ENCODE measurements around the gene PPDPF. TPM values are rescaled to one million over a fixed set of nuclear protein-coding genes. Genes with fewer than 3 reads are reported as not detected.
A peak's percentile ranks its signal among the peaks of the same experiment; 100 is the strongest.

The PPDPF gene
- total and polyA plus RNA-seq, 4 donors: 36.9 to 545 (median 474) TPM

DNA sequence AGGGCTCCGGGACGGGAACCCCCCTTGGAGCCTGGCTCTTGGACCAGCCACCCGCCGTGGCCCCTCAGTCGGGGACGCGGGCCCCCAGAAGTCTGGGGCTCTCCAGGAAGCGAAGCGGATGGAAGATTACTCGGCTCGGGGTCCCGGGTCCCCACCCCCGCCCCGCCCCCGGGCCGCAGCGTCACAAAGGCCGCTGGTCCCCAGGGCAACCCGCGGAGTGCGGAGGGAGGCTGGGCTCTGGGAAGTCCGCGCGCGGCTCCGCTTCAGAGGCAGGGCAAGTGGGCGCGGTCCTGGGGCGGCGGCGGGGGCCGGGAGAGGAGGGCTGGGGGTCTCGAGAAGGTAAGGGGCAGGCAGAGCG is 33.3 kb downstream of the PPDPF start, which contains the start of gene FNDC11:
Gene FNDC11 (plus strand): TSS at position 227 of the 358 bp plus-strand sequence. CDS start 1,505 bp downstream, outside the sequence.
- peak within 1 kb of the TSS; percentile 33 for H3K4me3 ChIP-seq
- H3K9me3 ChIP-seq (ENCODE audit: control insufficient read depth in 4 of 4, insufficient read depth in 3 of 4, low read length in 3 of 4): no peaks in the 10 kb centered on the region
- peak within 1 kb of the TSS in 1 of 2 donors; percentile 37 for H3K9ac ChIP-seq (ENCODE audit: insufficient read depth in 1 of 2, low read length in 2 of 2)
- peaks cover 0 to 8% (median 0%) of the 10 kb centered on the region in 4 donors for H3K36me3 ChIP-seq (ENCODE audit: control insufficient read depth in 4 of 4, insufficient read depth in 4 of 4, low read length in 4 of 4)
- no peak for ATAC-seq (ENCODE audit: insufficient read depth, low FRiP score)
- DNase-seq: peak; percentile 62 to 76 (median 68)
- WGBS, 2 donors: 2% methylated on average over 30 to 34 of the region's 34 CpGs
- H3K27ac ChIP-seq (ENCODE audit: low read depth in 1 of 2, low read length in 1 of 2): no peak within 1 kb of the TSS
- peaks cover 0 to 7% (median 7%) of the 10 kb centered on the region in 3 donors for H3K27me3 ChIP-seq (ENCODE audit: control insufficient read depth in 3 of 3, insufficient read depth in 3 of 3, low read length in 2 of 3)
- H3K4me1 ChIP-seq (ENCODE audit: control insufficient read depth in 5 of 5, insufficient read depth in 5 of 5, low read length in 5 of 5): no peaks in the 10 kb centered on the region
- no peak for TF ChIP-seq CTCF (IDR thresholded peaks at IDR 0.05; ENCODE audit: control extremely low read depth, extremely low read depth)

DNA sequence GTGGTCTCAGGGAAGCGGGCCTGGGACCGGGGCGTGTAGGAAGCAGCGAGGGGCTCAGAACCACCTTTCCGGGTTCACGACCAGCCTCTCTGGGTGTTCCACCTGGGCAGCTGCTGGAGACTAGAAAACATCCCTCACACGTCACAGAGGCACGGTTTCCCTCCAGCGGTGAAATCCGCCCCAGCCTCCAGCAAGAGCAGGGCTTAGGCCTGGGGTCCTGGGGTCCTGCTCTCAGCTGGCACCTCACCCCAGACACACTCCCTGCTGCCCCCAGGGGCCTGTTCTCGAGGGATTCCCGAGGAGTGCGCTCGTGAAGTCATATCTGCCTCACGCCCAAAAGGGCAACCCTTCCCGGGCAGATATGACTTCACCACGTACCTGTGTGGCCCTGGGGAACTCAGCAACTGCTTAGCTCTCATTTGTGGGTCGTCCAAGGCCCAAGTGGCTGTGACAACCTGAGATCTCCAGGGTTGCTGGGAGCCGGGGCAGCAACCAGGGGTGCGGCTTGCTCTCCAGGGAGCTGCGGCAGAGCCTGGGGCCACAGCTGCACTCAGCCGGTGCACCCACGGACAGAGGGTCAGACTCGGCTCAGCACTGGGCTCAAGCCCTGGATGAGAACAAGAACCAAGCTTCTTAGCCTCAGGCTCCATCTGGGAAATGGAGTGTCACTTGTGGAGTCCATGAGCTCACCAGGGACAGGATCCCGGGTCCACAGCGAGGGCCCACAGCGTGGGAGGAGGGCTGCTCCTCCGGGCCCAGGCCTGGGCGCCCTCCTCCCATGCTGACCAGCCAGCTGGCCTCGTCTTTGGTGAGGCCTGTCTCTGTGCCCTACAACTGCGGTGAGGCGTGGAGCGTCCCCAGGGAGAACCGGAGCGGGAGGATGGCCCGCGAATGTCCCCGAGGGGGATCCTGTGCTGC is 34.1 kb downstream of the PPDPF start:
- no peak for ATAC-seq (ENCODE audit: insufficient read depth, low FRiP score)
- 74 to 78% methylated on average over 37 to 38 of the region's 38 CpGs for WGBS, 2 donors
- no peak overlapping the region for H3K4me3 ChIP-seq

DNA sequence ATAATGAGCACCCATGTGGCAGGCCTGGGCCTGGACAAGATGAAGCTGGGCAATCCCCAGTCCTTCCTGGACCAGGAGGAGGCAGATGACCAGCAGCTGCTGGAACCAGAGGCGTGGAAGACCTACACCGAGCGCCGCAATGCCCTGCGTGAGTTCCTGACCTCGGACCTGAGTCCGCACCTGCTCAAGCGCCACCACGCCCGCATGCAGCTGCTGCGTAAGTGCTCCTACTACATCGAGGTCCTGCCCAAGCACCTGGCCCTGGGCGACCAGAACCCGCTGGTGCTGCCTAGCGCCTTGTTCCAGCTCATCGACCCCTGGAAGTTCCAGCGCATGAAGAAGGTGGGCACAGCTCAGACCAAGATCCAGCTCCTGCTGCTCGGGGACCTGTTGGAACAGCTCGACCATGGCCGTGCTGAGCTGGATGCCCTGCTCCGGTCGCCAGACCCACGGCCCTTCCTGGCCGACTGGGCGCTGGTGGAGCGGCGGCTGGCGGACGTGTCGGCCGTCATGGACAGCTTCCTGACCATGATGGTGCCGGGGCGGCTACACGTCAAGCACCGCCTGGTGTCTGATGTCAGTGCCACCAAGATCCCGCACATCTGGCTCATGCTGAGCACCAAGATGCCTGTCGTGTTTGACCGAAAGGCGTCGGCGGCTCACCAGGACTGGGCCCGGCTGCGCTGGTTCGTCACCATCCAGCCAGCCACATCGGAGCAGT is 35.3 kb downstream of the PPDPF start:
- 94 to 95% methylated on average over 45 of the region's 45 CpGs for WGBS, 2 donors
- Histone ChIP-seq H3K4me3 (no peak overlapping the region), H3K9ac (ENCODE audit: insufficient read depth in 1 of 2, low read length in 2 of 2) (no peak overlapping the region), H3K9me3 (ENCODE audit: control insufficient read depth in 4 of 4, insufficient read depth in 3 of 4, low read length in 3 of 4) (no peaks in the 10 kb centered on the region), H3K4me1 (ENCODE audit: control insufficient read depth in 5 of 5, insufficient read depth in 5 of 5, low read length in 5 of 5) (no peaks in the 10 kb centered on the region), H3K27ac (ENCODE audit: low read depth in 1 of 2, low read length in 1 of 2) (no peak overlapping the region), H3K27me3 (ENCODE audit: control insufficient read depth in 3 of 3, insufficient read depth in 3 of 3, low read length in 2 of 3) (peaks cover 0 to 5% (median 0%) of the 10 kb centered on the region in 3 donors), H3K36me3 (ENCODE audit: control insufficient read depth in 4 of 4, insufficient read depth in 4 of 4, low read length in 4 of 4) (peaks cover 0 to 19% (median 4%) of the 10 kb centered on the region in 4 donors)
- no peak for TF ChIP-seq CTCF (IDR thresholded peaks at IDR 0.05; ENCODE audit: control extremely low read depth, extremely low read depth)
- no peak for DNase-seq
- no peak for ATAC-seq (ENCODE audit: insufficient read depth, low FRiP score)

More for the DNA sequence above, 34.1 kb downstream of the PPDPF start:
- no peak overlapping the region for H3K27ac ChIP-seq (ENCODE audit: low read depth in 1 of 2, low read length in 1 of 2)
- H3K9me3 ChIP-seq (ENCODE audit: control insufficient read depth in 4 of 4, insufficient read depth in 3 of 4, low read length in 3 of 4): no peaks in the 10 kb centered on the region
- H3K4me1 ChIP-seq (ENCODE audit: control insufficient read depth in 5 of 5, insufficient read depth in 5 of 5, low read length in 5 of 5): no peaks in the 10 kb centered on the region
- no peak overlapping the region for H3K9ac ChIP-seq (ENCODE audit: insufficient read depth in 1 of 2, low read length in 2 of 2)
- H3K27me3 ChIP-seq (ENCODE audit: control insufficient read depth in 3 of 3, insufficient read depth in 3 of 3, low read length in 2 of 3): peaks cover 0 to 5% (median 3%) of the 10 kb centered on the region in 3 donors
- DNase-seq: no peak
- no peak for TF ChIP-seq CTCF (IDR thresholded peaks at IDR 0.05; ENCODE audit: control extremely low read depth, extremely low read depth)
- H3K36me3 ChIP-seq (ENCODE audit: control insufficient read depth in 4 of 4, insufficient read depth in 4 of 4, low read length in 4 of 4): peaks cover 0 to 8% (median 0%) of the 10 kb centered on the region in 4 donors

Data from lung (tissue), 12 donors.